Esophagus muscularis mucosa (tissue), 3 donors: Measurements from ENCODE around the gene RND3.

Experiments
- POLR2A ChIP-seq: fragments of 450-650 bp; IDR thresholded peaks from one replicate; pipeline ENCODE4 v1.6.1; 2017; ENCODE audit warnings: antibody characterized with exemption, moderate library complexity, mild to moderate bottlenecking, low read depth
- POLR2AphosphoS5 ChIP-seq, 2 donors: sonication (generic); formaldehyde crosslinking; IDR thresholded peaks; one replicate each; pipeline ENCODE4 v1.6.1; 2017; ENCODE audit warnings: antibody characterized with exemption in 2 of 2
- TF ChIP-seq, protein P1 (sequence below), 3 experiments: fragments of 200-600 bp in 2 of 3; fragments of 450-650 bp in 1 of 3; sonication (generic) in 2 of 3; IDR thresholded peaks; one replicate each; pipeline ENCODE4 v1.5.1; 2017 to 2019; ENCODE audit warnings: antibody characterized with exemption in 3 of 3, mild to moderate bottlenecking in 2 of 3, moderate library complexity in 1 of 3

DNA sequence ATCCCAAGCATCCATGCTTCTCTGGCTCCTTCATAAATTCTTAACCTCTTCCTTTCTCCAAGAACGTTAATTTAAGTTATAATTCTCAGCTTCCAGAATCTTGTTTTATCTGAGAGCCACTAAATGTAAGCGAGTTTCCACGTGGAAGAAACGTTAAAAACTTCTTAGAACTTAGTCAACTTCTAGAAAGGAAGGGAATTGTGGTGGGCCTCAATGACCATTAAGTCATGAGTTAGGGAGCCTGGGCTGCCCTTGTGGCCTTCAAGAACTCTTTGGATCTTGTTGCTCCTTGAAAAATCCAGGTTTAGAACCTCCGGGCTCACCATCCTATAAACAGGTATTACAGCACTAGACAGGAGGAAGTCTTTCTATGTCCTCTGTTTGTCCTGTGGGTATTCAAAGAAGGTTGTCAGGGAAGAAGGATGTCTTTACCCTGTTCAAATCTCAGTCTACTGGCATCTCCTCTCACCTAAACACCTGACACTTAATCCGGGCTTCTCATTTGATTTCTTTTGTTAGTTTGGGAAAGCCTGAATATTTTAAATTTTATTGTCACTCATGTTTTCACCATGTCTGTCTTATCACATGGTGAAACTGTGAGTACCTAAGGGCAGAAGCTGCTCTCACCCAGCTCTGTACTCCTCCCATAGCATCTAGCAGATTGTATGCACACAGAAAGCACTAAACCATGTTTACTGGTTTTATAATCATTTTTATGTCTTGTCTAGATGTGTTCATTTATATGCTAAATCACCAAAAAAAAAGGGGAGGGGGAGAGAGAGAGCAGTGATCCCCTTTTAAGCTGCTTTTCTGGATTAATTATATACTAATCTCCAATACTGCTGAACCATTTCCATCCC, 6.3 kb downstream of the RND3 start:
- TF ChIP-seq, protein P1, sequence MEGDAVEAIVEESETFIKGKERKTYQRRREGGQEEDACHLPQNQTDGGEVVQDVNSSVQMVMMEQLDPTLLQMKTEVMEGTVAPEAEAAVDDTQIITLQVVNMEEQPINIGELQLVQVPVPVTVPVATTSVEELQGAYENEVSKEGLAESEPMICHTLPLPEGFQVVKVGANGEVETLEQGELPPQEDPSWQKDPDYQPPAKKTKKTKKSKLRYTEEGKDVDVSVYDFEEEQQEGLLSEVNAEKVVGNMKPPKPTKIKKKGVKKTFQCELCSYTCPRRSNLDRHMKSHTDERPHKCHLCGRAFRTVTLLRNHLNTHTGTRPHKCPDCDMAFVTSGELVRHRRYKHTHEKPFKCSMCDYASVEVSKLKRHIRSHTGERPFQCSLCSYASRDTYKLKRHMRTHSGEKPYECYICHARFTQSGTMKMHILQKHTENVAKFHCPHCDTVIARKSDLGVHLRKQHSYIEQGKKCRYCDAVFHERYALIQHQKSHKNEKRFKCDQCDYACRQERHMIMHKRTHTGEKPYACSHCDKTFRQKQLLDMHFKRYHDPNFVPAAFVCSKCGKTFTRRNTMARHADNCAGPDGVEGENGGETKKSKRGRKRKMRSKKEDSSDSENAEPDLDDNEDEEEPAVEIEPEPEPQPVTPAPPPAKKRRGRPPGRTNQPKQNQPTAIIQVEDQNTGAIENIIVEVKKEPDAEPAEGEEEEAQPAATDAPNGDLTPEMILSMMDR (IDR thresholded peaks at IDR 0.05): no peak
- TF ChIP-seq POLR2AphosphoS5 (IDR thresholded peaks at IDR 0.05): no peak
- TF ChIP-seq POLR2A: no peak
